Activated naive CD8-positive, alpha-beta T cell treated with anti-CD3 and anti-CD28 coated beads, Interleukin-2, amount 50 U/mL, for 16 hours (primary cell): ENCODE results near the gene DLX2.

Source experiments
- DNase-seq: peaks from one replicate; pipeline ENCODE4 v3.0.0-alpha.2; 2020; ENCODE audit warnings: low read depth, low spot score

DLX2 gene

GRCh38 chr2:172094294-172095145, 8.2 kb downstream of the DLX2 start:
- no peak for DNase-seq

GRCh38 chr2:172093416-172094293, 9.0 kb downstream of the DLX2 start:
- no peak for DNase-seq

GRCh38 chr2:172092716-172093415, 9.8 kb downstream of the DLX2 start:
- DNase-seq: no peak

GRCh38 chr2:172091761-172092566, 10.7 kb downstream of the DLX2 start:
- DNase-seq: no peak

- DNase-seq: no peak
Measured at GRCh38 chr2:172091000-172091641, 11.6 kb downstream of the DLX2 start.

- DNase-seq: no peak
Measured at GRCh38 chr2:172090044-172090961, 12.4 kb downstream of the DLX2 start.

- no peak for DNase-seq
Measured at GRCh38 chr2:172089633-172090032, 13.1 kb downstream of the DLX2 start.

GRCh38 chr2:172089005-172089504, 13.6 kb downstream of the DLX2 start:
- DNase-seq: no peak

GRCh38 chr2:172088245-172089004, 14.3 kb downstream of the DLX2 start:
- no peak for DNase-seq

- no peak for DNase-seq
Measured at GRCh38 chr2:172087780-172088244, 14.9 kb downstream of the DLX2 start.

GRCh38 chr2:172087207-172087779, 15.4 kb downstream of the DLX2 start:
- DNase-seq: no peak

- DNase-seq: no peak
Measured at GRCh38 chr2:172086241-172087206, 16.2 kb downstream of the DLX2 start.

- no peak for DNase-seq
Measured at GRCh38 chr2:172085460-172086159, 17.1 kb downstream of the DLX2 start, which contains the start of gene DLX1. DLX1 (plus strand) TSS chr2:172085507; CDS start chr2:172085678, 171 bp downstream.

- DNase-seq: no peak
Measured at GRCh38 chr2:172084645-172085459, 17.8 kb downstream of the DLX2 start.

GRCh38 chr2:172084395-172084644, 18.4 kb downstream of the DLX2 start:
- DNase-seq: no peak
